Measurements from ENCODE around the gene NFS1.
"Not testable (repeated sequence)": the region's sequence is repeated elsewhere in the genome, so short reads cannot be mapped to it uniquely, and the experiment has no call there.

Gene NFS1

GRCh38 chr20:35699127-35699956, at the start of gene NFS1, which contains the start of gene ROMO1:
Gene NFS1 (minus strand): TSS chr20:35699352. CDS start chr20:35699288, 64 bp downstream.
Gene ROMO1 (plus strand): TSS chr20:35699405. CDS start chr20:35699633, 228 bp downstream.
- peak; percentile 7 for TF ChIP-seq CTCF (IDR thresholded peaks at IDR 0.05; ENCODE audit: low read depth, low read length, missing control alignments)
- H3K4me3 ChIP-seq (ENCODE audit: low read depth, low read length), result peak within 1 kb of the TSS; percentile 71

GRCh38 chr20:35744492-35744841, 45.3 kb upstream of the NFS1 start:
- H3K4me3 ChIP-seq (ENCODE audit: low read depth, low read length); DNase-seq (ENCODE audit: low read depth): not testable (repeated sequence)

More at GRCh38 chr20:35699127-35699956, at the start of gene NFS1, which contains the start of gene ROMO1:
- DNase-seq (ENCODE audit: low read depth), result peak; percentile 44

- no peak for DNase-seq (ENCODE audit: low read depth)
- H3K4me3 ChIP-seq (ENCODE audit: low read depth, low read length), result peak overlapping the region; percentile 77
- TF ChIP-seq CTCF (IDR thresholded peaks at IDR 0.05; ENCODE audit: low read depth, low read length, missing control alignments), result no peak
These were observed 44.7 kb upstream of the NFS1 start for GRCh38 chr20:35743693-35744491.

DNA sequence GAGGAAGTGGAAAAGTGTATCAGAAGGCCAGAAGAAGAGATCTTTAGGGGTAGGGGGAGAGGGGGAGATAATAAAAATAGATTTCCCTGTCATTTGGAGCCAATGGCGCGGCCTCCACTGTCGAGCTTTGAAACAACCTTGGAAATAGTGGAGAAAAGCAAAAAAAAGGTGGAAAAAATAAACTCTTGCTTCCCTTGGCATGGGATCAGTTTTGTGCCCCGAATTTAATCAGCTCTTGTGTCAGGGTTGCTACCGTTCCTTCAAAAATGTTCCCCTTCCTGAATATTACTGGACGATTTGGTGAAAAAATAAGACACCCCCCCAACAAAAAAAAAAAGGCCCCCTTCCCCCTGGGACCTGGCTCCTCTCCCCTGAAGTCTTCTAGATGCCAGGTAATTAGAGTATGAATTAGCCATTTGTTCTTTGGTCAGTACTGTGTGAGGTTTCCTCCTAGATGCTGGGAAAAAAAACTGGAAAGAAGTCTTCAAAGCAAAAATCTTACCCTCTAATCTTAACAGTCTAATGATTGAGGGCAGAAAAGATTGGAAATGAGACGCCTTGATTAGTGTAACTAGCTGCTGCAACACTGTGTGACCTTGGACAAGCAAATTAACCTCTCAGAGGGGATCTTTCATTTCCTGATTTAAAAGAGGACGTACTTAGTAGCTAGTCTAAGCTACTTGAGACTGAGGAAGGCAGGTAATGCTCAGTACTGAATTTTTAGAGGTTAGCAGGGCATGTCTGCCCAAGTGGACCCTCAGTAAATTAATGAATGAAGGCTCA, 43.8 kb upstream of the NFS1 start:
- peak overlapping the region; percentile 77 for H3K4me3 ChIP-seq (ENCODE audit: low read depth, low read length)
- DNase-seq (ENCODE audit: low read depth), result peak; percentile 77
- TF ChIP-seq CTCF (IDR thresholded peaks at IDR 0.05; ENCODE audit: low read depth, low read length, missing control alignments), result no peak

DNA sequence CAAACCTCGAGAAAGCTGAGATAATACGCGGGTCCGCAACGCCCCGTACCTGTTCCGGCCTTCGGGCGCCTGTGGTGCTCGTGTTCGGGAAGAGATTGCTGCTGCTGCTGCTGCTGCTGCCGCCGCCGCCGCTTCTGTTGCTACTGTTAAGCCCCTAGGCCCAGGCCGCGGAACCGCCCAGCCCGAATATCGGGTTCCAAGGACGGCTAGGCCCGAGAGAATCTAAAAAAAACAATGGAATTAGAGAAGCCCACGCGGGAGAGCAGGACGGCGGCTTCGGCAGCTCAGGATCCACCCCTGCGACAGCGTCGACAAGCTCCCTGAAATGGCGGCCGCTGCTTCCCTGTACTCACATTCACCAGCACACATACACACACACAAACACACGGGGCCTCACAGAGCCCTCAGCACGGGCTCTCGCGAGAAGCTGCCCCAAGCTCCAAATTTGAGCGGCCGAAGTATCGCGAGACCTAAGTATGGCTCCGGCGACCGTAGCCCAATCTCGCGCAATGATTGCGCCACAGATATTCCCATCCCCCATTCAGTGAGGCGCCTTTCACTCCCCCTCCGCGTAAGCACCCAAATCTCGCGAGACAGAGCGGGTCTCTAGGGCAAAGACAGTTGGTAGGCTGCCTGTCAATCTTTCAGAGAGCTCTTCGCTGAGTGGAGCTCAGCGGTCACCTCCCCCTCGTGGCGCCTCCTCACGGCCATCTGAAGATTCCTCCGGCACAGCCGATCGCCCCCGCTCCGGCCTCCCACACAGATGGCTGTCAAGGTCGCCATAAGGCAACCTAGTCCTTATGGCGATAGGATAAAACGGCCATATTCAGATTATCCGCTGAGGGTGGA, 43.0 kb upstream of the NFS1 start, which contains the start of gene RBM39:
Gene RBM39, minus strand, starts transcription at position 369 of the 849 bp plus-strand sequence. CDS start 1,386 bp downstream, outside the sequence.
- H3K4me3 ChIP-seq (ENCODE audit: low read depth, low read length), result peak within 1 kb of the TSS; percentile 77
- peak; percentile 25 for TF ChIP-seq CTCF (IDR thresholded peaks at IDR 0.05; ENCODE audit: low read depth, low read length, missing control alignments)
- peak; percentile 100 for DNase-seq (ENCODE audit: low read depth)

DNA sequence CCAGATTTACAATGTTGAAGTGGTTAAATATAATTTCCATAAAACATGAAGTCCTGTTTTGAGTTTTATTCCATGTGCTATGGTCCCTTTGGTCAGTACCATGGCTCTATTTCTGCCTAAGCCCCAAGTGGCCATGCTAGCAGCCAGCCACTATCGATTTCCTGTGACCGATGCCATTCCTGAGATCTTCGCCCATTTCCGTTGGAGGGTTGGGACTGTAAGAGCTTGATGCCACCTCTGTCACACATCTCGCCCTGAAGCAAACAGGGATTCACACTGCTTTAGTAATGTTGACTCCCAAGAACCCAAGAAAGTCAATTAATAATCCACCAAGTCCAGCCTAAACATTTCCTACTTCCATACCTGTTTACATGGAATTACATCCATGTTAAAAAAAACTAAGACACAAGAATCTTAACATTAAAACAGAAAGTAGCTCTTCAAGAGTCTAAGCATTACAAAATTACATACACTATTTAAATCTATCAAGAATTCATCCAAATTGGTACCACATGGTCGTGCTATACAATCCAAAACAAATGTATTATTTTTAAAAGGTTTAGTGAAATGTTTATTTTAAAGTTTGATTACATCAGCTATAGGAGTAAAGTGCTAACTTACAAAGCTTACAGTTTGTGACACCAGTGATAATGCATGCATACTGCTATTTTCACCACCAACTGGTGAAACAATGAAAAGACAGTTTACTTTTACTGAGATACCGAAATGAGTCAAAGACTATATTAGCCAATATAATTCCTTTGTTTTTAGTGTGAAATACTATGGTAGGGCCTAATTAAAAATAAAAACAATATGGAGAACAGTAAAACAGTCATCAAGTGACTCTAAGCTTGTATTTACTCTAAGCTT, 40.4 kb upstream of the NFS1 start:
- peak overlapping the region; percentile 67; the same call in 1 of the 2 replicates for H3K4me3 ChIP-seq (ENCODE audit: low read depth, low read length)
- peak; percentile 28 for TF ChIP-seq CTCF (IDR thresholded peaks at IDR 0.05; ENCODE audit: low read depth, low read length, missing control alignments)
- DNase-seq (ENCODE audit: low read depth), result no peak
